HepG2 (cell line): Measurements from ENCODE around the gene SLC17A5. TPM values are rescaled to one million over a fixed set of nuclear protein-coding genes. Genes with fewer than 3 reads are reported as not detected.

Experiments used
- CC2D1A ChIP-seq: sonication (generic); formaldehyde crosslinking; IDR thresholded peaks from 2 replicates; pipeline ENCODE4 v1.8.1; 2023; ENCODE audit warnings: mild to moderate bottlenecking, missing genetic modification reagents
- CEBPB ChIP-seq: IDR thresholded peaks from 2 replicates; pipeline ENCODE4 v1.6.1; 2011; ENCODE audit warnings: low read depth, low read length, improper control_type of control experiment, borderline replicate concordance
- ELF1 ChIP-seq: sonication (generic); formaldehyde crosslinking; IDR thresholded peaks from 2 replicates; pipeline ENCODE4 v1.4.0; 2020; ENCODE audit warnings: missing genetic modification reagents
- HNRNPK ChIP-seq: fragments of 200-400 bp; formaldehyde crosslinking; IDR thresholded peaks from 2 replicates; pipeline ENCODE4 v1.6.1; 2018; ENCODE audit warnings: low read length, low read depth, moderate library complexity, mild to moderate bottlenecking; ENCODE audit not compliant: poor library complexity, severe bottlenecking
- KDM2A ChIP-seq: sonication (generic); formaldehyde crosslinking; IDR thresholded peaks from 2 replicates; pipeline ENCODE4 v1.4.0; 2020; ENCODE audit warnings: low read depth, missing genetic modification reagents, borderline replicate concordance
- NFIB ChIP-seq: sonication (generic); formaldehyde crosslinking; IDR thresholded peaks from 2 replicates; pipeline ENCODE4 v1.9.0; 2021; ENCODE audit warnings: missing genetic modification reagents, mild to moderate bottlenecking, borderline replicate concordance
- PCBP2 ChIP-seq: fragments of 200-400 bp; formaldehyde crosslinking; optimal IDR thresholded peaks from 2 replicates; pipeline ENCODE3; 2018; ENCODE audit warnings: low read length, low read depth; ENCODE audit not compliant: poor library complexity, severe bottlenecking
- POGZ ChIP-seq: sonication (generic); formaldehyde crosslinking; IDR thresholded peaks from 2 replicates; pipeline ENCODE4 v1.4.0; 2020; ENCODE audit warnings: mild to moderate bottlenecking, missing genetic modification reagents
- RBFOX2 ChIP-seq: fragments of 200-400 bp; formaldehyde crosslinking; IDR thresholded peaks from 2 replicates; pipeline ENCODE4 v1.6.1; 2017; ENCODE audit warnings: low read depth, mild to moderate bottlenecking, low read length
- RBM22 ChIP-seq: fragments of 200-400 bp; formaldehyde crosslinking; optimal IDR thresholded peaks from 2 replicates; pipeline ENCODE3; 2017; ENCODE audit warnings: mild to moderate bottlenecking, low read length, moderate library complexity
- RBM39 ChIP-seq: fragments of 200-400 bp; formaldehyde crosslinking; IDR thresholded peaks from one replicate; pipeline ENCODE4 v1.6.1; 2018; ENCODE audit warnings: antibody characterized with exemption, mild to moderate bottlenecking, low read depth, low read length; ENCODE audit not compliant: poor library complexity, severe bottlenecking
- SAP130 ChIP-seq: IDR thresholded peaks from 2 replicates; pipeline ENCODE4 v1.6.1; 2016; ENCODE audit warnings: low read depth
- SMARCE1 ChIP-seq: fragments of 450-650 bp; IDR thresholded peaks from 2 replicates; pipeline ENCODE4 v1.6.1; 2017; ENCODE audit warnings: borderline replicate concordance
- U2AF2 ChIP-seq: fragments of 200-400 bp; formaldehyde crosslinking; IDR thresholded peaks from 2 replicates; pipeline ENCODE4 v1.6.1; 2017; ENCODE audit warnings: low read depth, mild to moderate bottlenecking, low read length
- ZMAT3 ChIP-seq: sonication (generic); formaldehyde crosslinking; conservative IDR thresholded peaks from 2 replicates; pipeline ENCODE4 v1.7.0; 2021; ENCODE audit warnings: missing genetic modification reagents
- ZNF326 ChIP-seq: sonication (generic); formaldehyde crosslinking; IDR thresholded peaks from 2 replicates; pipeline ENCODE4 v1.4.0; 2020; ENCODE audit warnings: missing genetic modification reagents, borderline replicate concordance
- ZNF343 ChIP-seq: sonication (generic); formaldehyde crosslinking; IDR thresholded peaks from 2 replicates; pipeline ENCODE4 v1.4.0; 2020; ENCODE audit warnings: mild to moderate bottlenecking, missing genetic modification reagents
- ZNF552 ChIP-seq: sonication (generic); formaldehyde crosslinking; IDR thresholded peaks from 2 replicates; pipeline ENCODE4 v1.9.0; 2022; ENCODE audit warnings: missing genetic modification reagents, mild to moderate bottlenecking, borderline replicate concordance
- ZNF616 ChIP-seq: sonication (generic); formaldehyde crosslinking; IDR thresholded peaks from 2 replicates; pipeline ENCODE4 v1.5.0; 2020; ENCODE audit warnings: low read depth, mild to moderate bottlenecking, missing genetic modification reagents
- ZNF644 ChIP-seq: IDR thresholded peaks from 2 replicates; pipeline ENCODE4 v1.6.1; 2016; ENCODE audit warnings: low read depth
- ZNF773 ChIP-seq: sonication (generic); formaldehyde crosslinking; IDR thresholded peaks from 2 replicates; pipeline ENCODE4 v1.4.0; 2020; ENCODE audit warnings: missing genetic modification reagents, borderline replicate concordance
- polyA plus RNA-seq, 8 experiments: library from polyadenylated mRNA; depleted of rRNA in 3 of 8; stranded (reverse) in 7 of 8; unstranded in 1 of 8; fragments of >200 nt; fragmentation: Illumina TruSeq in 4 of 8; extraction: Trizol in 4 of 8; gene quantifications; 2 replicates each; pipeline versions ENCODE4 v1.2.1 to v1.2.3, GENCODE V29; 2011 to 2016; ENCODE audit warnings: low read depth in 4 of 8, missing spikeins in 1 of 8, mixed read lengths in 1 of 8; ENCODE audit not compliant: insufficient read depth in 1 of 8
- total RNA-seq, 5 experiments: library from RNA; depleted of rRNA; stranded (reverse); fragments of >200 nt; fragmentation: Illumina TruSeq; extraction: Trizol; gene quantifications; 2 replicates each; pipeline ENCODE4 v1.2.3, GENCODE V29; 2016; ENCODE audit warnings: low read depth in 1 of 5
- TF ChIP-seq, protein P1 (sequence below): IDR thresholded peaks from 2 replicates; pipeline ENCODE4 v1.6.1; 2016
- TF ChIP-seq, protein P2 (sequence below): sonication (generic); formaldehyde crosslinking; IDR thresholded peaks from 2 replicates; pipeline ENCODE4 v1.5.0; 2020; ENCODE audit warnings: missing genetic modification reagents, mild to moderate bottlenecking, borderline replicate concordance
- TF ChIP-seq, protein P3 (sequence below): sonication (generic); formaldehyde crosslinking; conservative IDR thresholded peaks from 2 replicates; pipeline ENCODE4 v1.8.1; 2023; ENCODE audit warnings: missing genetic modification reagents

SLC17A5 gene
- total and polyA plus RNA-seq, 2 of the 13 experiments (the other 11 are each of a cell fraction or from before 2014, with no cell fraction given), result 18.3 to 20.5 TPM

DNA sequence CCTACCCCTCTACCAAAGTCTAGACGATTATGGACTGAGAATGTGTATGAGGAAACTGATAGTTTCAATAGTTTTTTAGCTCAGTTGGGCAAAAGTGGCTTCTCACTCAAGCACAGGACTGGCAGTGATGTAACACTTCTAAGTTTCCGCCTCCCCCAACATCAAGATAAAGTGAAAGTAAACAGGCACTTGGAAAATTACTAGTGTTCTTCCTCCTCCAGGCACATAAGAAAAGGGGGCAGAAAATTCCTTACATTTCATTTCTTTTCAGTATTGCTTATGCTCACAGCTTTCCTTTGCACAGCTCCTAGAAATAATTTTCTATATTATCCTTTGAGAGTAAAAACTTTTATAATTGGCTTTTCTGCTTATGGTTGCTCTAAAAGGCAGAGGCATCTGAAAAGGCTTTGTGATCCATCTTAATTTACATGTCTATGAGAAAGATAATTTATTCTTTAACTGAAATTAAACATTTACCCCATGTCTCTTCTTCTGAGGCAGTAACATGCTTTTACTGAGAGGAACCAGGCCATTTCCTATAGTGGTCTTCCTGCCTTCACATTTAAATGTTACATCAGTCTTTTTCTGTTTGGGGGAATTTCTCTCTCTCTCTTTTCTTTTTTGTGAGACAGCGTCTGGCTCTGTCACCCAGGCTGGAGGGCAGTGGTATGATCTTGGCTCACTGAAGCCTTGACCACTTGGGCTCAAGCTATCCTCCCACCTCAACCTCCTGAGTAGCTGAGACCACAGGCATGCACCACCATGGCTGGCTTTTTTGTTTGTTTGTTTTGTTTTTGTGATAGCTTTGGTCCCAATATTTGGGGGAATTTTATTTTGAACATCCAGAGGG is 68.0 kb downstream of the SLC17A5 start (continued):
- TF ChIP-seq, protein P1, sequence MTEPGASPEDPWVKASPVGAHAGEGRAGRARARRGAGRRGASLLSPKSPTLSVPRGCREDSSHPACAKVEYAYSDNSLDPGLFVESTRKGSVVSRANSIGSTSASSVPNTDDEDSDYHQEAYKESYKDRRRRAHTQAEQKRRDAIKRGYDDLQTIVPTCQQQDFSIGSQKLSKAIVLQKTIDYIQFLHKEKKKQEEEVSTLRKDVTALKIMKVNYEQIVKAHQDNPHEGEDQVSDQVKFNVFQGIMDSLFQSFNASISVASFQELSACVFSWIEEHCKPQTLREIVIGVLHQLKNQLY (CRISPR knock-in tag), result 0 out of 2 replicates have a peak, but pooled peaks have one; percentile 37
- TF ChIP-seq ZMAT3 (CRISPR knock-in tag) (no peak), NFIB (CRISPR knock-in tag) (no peak), U2AF2 (no peak), RBM22 (no peak), CC2D1A (CRISPR knock-in tag) (no peak), ELF1 (CRISPR knock-in tag) (no peak), SMARCE1 (no peak), SAP130 (CRISPR knock-in tag) (peak; percentile 68), ZNF343 (no peak), RBFOX2 (peak; percentile 82), PCBP2 (no peak), ZNF326 (CRISPR knock-in tag) (no peak), ZNF552 (CRISPR knock-in tag) (no peak), ZNF773 (no peak), POGZ (no peak), KDM2A (no peak), ZNF644 (CRISPR knock-in tag) (0 out of 2 replicates have a peak, but pooled peaks have one; percentile 23), HNRNPK (no peak), ZNF616 (no peak), RBM39 (no peak), CEBPB (peak; percentile 84; the same call in 1 of the 2 replicates)
- TF ChIP-seq, protein P2, sequence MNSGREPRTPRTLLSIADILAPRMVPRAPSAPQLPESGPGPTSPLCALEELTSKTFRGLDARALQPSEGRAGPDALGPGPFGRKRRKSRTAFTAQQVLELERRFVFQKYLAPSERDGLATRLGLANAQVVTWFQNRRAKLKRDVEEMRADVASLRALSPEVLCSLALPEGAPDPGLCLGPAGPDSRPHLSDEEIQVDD (CRISPR knock-in tag), result no peak
- TF ChIP-seq, protein P3, sequence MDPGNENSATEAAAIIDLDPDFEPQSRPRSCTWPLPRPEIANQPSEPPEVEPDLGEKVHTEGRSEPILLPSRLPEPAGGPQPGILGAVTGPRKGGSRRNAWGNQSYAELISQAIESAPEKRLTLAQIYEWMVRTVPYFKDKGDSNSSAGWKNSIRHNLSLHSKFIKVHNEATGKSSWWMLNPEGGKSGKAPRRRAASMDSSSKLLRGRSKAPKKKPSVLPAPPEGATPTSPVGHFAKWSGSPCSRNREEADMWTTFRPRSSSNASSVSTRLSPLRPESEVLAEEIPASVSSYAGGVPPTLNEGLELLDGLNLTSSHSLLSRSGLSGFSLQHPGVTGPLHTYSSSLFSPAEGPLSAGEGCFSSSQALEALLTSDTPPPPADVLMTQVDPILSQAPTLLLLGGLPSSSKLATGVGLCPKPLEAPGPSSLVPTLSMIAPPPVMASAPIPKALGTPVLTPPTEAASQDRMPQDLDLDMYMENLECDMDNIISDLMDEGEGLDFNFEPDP (CRISPR knock-in tag), result no peak
